Pancreas (tissue), 10 donors: ENCODE measurements around the gene SLC1A5. TPM values are rescaled to one million over a fixed set of nuclear protein-coding genes. Genes with fewer than 3 reads are reported as not detected.

Experiments
- ATAC-seq, 4 donors: fragments of 200-7000 bp; cut with Tn5 transposase; one replicate each; pipeline versions ENCODE4 v1.8.0 to v1.9.1; 2020; ENCODE audit warnings: mild to moderate bottlenecking in 4 of 4, moderate library complexity in 4 of 4
- DNase-seq, 6 donors: peaks; one replicate each; pipeline ENCODE4 v3.0.0-alpha.2; 2020
- FAIRE-seq: peaks from 2 replicates; lab custom pipeline; 2012; peaks lifted over from hg19 to GRCh38; lab: Jason Lieb, UNC
- H3K27ac ChIP-seq, 4 donors: fragments of 200-600 bp; sonication (generic); 1 replicate in 3 of 4; 2 replicates in 1 of 4; pipeline versions ENCODE4 v1.5.0 to v1.8.0; 2020
- H3K27me3 ChIP-seq, 4 donors: fragments of 200-600 bp; one replicate each; pipeline ENCODE4 v1.8.0; 2021
- H3K36me3 ChIP-seq, 3 donors: fragments of 200-600 bp; sonication (generic) in 1 of 3; one replicate each; pipeline versions ENCODE4 v1.5.0 to v1.8.0; 2020 to 2021
- H3K4me1 ChIP-seq, 3 donors: fragments of 200-600 bp; one replicate each; pipeline ENCODE4 v1.8.0; 2021
- H3K4me3 ChIP-seq, 4 donors: fragments of 200-600 bp; sonication (generic) in 2 of 4; one replicate each; pipeline versions ENCODE4 v1.5.0 to v1.8.0; 2020 to 2021
- H3K9me3 ChIP-seq, 4 donors: fragments of 200-600 bp; one replicate each; pipeline ENCODE4 v1.8.0; 2021
- WGBS, 2 donors: extraction: QIAGEN DNeasy Blood & Tissue Kit; methylation state at CpG; one replicate each; pipeline ENCODE4 v1.1.7; 2013; 5-methylcytosine and 5-hydroxymethylcytosine counted together
- intact Hi-C, 3 donors: fragments of 100-400 bp; cut with DNase I; formaldehyde crosslinking; loops; one replicate each; pipeline versions ENCODE4 v1.11.1 to v1.14.2; 2022
- polyA plus RNA-seq, 2 donors: library from polyadenylated mRNA; stranded (reverse); fragments of 200-250 nt; gene quantifications; one replicate each; pipeline ENCODE4 v1.2.3, GENCODE V29; 2013
- total RNA-seq, 6 donors: library from RNA; stranded (reverse); fragmentation: NEBNext Ultra II Directional in 4 of 6; extraction: Animal tissue kit (Norgen Biotek cat#: 25700) in 4 of 6; gene quantifications; one replicate each; pipeline versions ENCODE4 v1.2.1 to v1.2.4, GENCODE V29; 2021 to 2023
- TF ChIP-seq, protein P1 (sequence below), 4 donors: fragments of 200-600 bp; sonication (generic) in 3 of 4; IDR thresholded peaks; one replicate each; pipeline versions ENCODE4 v1.5.0 to v1.8.0; 2021; ENCODE audit warnings: antibody characterized with exemption in 4 of 4
- donor health status: healthy with polysubstance abuse.
- donor health status: DM: no; HTN: no; CAD: no; lungs with moderate emphysema.
- donor health status: DM: no; HTN: no; CAD: no.
- donor health status: control.
- donor health status: control.
- donor health status: Bipolar disorder and iron deficiency.
- donor health status: DM: yes; HTN: yes; CAD: no.
- donor health status: DM: no; HTN: no; CAD: no.
- donor health status: DM: no; HTN: no; CAD: no.
- donor health status: DM: yes; HTN: yes; CAD: no.

The SLC1A5 gene
- total and polyA plus RNA-seq, 8 donors = 8.6 to 148 (median 14.7) TPM

DNA sequence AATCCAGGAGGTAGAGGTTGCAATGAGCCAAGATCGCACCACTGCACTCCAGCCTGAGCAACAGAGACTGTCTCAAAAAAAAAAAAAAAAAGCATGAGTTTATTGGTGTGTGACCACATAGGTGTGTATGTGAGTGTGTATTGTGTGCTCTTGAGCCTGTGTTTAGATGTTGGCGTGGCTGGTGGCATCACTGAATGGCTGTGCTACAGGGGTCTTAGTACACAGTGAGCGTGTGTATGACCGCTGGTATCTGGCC lies 2.5 kb downstream of the SLC1A5 start:
- Histone ChIP-seq H3K27ac (peak overlapping the region; percentile 10 to 71 (median 60)), H3K27me3 (no peaks in the 10 kb centered on the region), H3K36me3 (no peaks in the 10 kb centered on the region), H3K9me3 (no peaks in the 10 kb centered on the region), H3K4me3 (peak overlapping the region in 3 of 4 donors; percentile 7 to 76 (median 47)), H3K4me1 (peaks cover 3 to 6% (median 4%) of the 10 kb centered on the region in 3 donors)
- intact Hi-C loops = no loop called here
- no peak for FAIRE-seq
- DNase-seq = no peak
- TF ChIP-seq, protein P1, sequence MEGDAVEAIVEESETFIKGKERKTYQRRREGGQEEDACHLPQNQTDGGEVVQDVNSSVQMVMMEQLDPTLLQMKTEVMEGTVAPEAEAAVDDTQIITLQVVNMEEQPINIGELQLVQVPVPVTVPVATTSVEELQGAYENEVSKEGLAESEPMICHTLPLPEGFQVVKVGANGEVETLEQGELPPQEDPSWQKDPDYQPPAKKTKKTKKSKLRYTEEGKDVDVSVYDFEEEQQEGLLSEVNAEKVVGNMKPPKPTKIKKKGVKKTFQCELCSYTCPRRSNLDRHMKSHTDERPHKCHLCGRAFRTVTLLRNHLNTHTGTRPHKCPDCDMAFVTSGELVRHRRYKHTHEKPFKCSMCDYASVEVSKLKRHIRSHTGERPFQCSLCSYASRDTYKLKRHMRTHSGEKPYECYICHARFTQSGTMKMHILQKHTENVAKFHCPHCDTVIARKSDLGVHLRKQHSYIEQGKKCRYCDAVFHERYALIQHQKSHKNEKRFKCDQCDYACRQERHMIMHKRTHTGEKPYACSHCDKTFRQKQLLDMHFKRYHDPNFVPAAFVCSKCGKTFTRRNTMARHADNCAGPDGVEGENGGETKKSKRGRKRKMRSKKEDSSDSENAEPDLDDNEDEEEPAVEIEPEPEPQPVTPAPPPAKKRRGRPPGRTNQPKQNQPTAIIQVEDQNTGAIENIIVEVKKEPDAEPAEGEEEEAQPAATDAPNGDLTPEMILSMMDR (IDR thresholded peaks at IDR 0.05) = no peak
- peak in 1 of 4 donors; percentile 0 for ATAC-seq
- 69 to 75% methylated on average over 4 of the region's 4 CpGs for WGBS, 2 donors

DNA sequence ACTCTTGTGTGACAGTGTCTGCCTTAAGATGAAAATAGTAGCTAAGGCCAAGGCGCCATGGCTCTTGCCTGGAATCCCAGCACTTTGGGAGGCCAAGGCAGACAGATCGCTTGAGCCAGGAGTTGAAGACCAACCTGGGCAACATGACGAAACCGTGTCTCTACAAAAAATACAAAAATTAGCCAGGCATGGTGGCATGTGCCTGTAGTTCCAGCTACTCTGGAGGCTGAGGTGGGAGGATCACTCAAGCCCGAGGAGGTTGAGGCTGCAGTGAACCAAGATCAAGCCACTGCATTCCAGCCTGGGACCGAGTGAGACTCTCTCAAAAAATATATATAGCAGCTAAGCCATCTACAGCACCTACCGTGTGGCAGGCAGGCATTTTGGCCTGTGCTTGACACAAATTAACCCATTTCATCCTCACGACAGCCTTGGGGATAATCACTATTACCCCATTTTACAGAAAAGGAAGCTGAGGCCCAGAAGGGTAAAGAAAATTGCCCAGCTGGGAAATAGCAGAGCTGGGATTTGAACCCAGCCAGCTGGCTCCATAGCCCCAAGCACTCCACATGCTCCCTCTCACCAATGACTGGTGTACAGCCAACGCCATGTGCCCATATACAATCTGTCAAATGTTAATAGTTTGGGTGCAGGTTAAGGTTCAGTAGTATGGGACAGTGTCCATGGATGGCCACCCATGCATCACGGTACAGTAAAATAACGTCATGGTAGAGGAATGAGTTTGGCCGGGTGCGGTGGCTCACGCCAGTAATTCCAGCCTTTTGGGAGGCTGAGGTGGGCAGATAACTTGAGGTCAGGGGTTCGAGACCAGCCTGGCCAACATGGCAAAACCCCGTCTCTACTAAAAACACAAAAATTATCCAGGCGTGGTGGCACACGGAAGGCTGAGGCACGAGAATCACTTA lies 3.1 kb downstream of the SLC1A5 start:
- TF ChIP-seq, protein P1 (IDR thresholded peaks at IDR 0.05) = no peak
- DNase-seq (no peak), FAIRE-seq (no peak), ATAC-seq (no peak)
- Histone ChIP-seq H3K27ac (peak overlapping the region; percentile 35 to 71 (median 48)), H3K27me3 (no peaks in the 10 kb centered on the region), H3K9me3 (no peaks in the 10 kb centered on the region), H3K36me3 (no peaks in the 10 kb centered on the region), H3K4me3 (peak overlapping the region in 2 of 4 donors; percentile 47 to 76), H3K4me1 (peaks cover 3 to 6% (median 4%) of the 10 kb centered on the region in 3 donors)
- intact Hi-C loops = no loop called here
- WGBS, 2 donors = 70 to 81% methylated on average over 19 of the region's 19 CpGs

DNA sequence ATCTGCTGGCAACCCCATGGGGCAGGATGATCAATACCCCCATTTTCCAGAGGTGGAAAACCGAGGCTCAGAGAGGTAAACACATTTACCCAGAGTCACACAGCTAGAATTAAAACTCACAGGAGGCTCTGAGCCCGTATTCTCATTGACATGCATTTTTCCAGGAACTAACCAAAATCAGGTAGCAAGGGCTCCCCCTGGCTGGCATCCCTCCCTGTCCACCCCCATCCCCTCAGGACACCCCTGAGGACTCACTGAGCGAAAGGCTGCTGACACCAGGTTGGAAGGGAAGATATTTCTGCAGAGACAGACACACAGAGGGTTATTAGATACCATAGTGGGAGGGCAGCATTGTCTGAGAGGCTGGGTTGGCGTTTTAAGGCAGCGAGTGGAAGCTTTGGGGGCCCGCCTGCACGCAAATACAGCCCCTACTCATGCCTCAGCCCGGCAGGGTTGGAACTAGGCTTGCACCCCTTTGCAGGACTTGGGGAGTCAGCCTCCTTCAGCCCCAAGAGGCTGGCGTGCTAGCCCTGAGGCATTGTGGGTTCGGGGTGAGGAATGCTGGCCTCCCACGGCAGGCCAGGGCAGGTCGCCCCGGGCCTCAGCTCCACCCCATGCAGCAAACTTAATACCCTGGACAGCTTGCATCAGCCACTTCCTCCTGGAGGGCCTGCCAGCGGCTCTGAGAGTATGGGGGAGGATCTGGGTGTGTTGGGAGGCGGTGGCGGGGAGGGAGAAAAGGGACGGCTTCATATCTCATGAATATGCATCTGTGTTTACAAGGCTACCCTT lies 3.9 kb downstream of the SLC1A5 start:
- no peaks in the 10 kb centered on the region for H3K9me3 ChIP-seq
- FAIRE-seq (no peak), DNase-seq (peak; percentile 48 to 86 (median 67)), ATAC-seq (peak; percentile 28 to 61 (median 43))
- 41 to 47% methylated on average over 17 of the region's 17 CpGs for WGBS, 2 donors
- H3K4me3 ChIP-seq = peak overlapping the region in 2 of 4 donors; percentile 18 to 76
- peaks cover 3 to 6% (median 4%) of the 10 kb centered on the region in 3 donors for H3K4me1 ChIP-seq
- no peaks in the 10 kb centered on the region for H3K36me3 ChIP-seq
- TF ChIP-seq, protein P1 (IDR thresholded peaks at IDR 0.05) = no peak
- peak overlapping the region in 3 of 4 donors; percentile 22 to 42 (median 35) for H3K27ac ChIP-seq
- no peaks in the 10 kb centered on the region for H3K27me3 ChIP-seq
- intact Hi-C loops = no loop called here

DNA sequence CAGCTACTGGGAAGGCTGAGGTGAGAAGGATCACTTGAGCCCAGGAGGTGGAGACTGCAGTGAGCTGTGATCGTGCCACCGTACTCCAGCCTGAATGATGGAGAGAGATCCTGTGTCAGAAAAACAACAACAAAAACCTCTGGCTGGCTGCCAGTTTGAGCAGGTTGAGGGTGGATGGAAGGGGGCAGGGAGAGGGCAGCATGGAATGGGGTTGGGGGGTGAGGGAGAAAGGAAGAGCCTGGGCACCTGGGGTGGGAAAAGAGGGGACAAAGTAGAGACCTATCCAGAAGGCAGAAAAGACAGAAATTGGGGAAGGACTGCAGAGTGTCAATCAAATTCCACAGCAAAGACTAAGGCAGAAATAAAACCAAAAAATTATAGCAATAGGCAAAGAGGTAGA lies 4.7 kb downstream of the SLC1A5 start:
- ATAC-seq (no peak), DNase-seq (peak in 1 of 6 donors; percentile 36), FAIRE-seq (no peak)
- 33 to 48% methylated on average over 2 of the region's 2 CpGs for WGBS, 2 donors
- no peaks in the 10 kb centered on the region for H3K9me3 ChIP-seq
- H3K4me1 ChIP-seq = peaks cover 3 to 6% (median 4%) of the 10 kb centered on the region in 3 donors
- no peak overlapping the region for H3K4me3 ChIP-seq
- H3K36me3 ChIP-seq = no peaks in the 10 kb centered on the region
- TF ChIP-seq, protein P1 (IDR thresholded peaks at IDR 0.05) = no peak
- no peak overlapping the region for H3K27ac ChIP-seq
- H3K27me3 ChIP-seq = no peaks in the 10 kb centered on the region
- intact Hi-C loops = no loop called here
